ENCODE data around the gene LDLRAD4.

The LDLRAD4 gene

DNA sequence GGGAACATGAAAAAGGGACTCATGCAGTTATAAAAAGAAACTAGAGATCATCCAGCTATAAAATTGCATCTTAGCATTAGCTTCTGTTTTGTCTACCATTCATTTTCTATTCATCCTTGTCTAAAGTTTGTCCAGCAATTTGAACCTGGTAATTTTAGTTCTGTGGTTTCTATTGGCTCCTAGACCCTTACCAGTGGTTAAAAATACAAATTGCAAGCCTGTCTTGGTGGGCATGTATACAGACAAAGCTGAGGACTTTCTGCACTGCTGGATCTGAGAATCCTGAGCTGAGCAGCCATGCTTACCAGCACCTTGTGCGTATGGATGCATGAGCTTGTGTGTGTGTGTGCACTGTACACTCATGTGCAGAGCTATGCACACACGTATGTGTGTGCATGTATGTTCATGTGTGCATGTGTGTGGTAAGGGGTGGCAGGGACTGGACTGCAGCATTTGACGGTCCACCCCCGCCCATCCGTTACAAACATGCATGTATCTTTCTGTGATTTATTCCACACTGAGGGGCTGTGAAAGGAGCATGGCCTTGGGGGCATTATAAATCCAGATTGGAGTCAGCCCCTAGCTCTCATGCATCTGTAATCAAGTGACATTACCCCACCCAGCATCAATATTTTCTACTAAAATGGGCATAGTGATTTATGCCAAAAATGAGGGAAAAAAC, 363.1 kb downstream of the LDLRAD4 start:
- no peak for DNase-seq (ENCODE audit: low read depth in 2 of 2)
- H3K4me3 ChIP-seq (replicated peaks in 1 of 2; ENCODE audit: low read depth in 2 of 2, low read length in 2 of 2): no peak overlapping the region
- TF ChIP-seq, protein P1, sequence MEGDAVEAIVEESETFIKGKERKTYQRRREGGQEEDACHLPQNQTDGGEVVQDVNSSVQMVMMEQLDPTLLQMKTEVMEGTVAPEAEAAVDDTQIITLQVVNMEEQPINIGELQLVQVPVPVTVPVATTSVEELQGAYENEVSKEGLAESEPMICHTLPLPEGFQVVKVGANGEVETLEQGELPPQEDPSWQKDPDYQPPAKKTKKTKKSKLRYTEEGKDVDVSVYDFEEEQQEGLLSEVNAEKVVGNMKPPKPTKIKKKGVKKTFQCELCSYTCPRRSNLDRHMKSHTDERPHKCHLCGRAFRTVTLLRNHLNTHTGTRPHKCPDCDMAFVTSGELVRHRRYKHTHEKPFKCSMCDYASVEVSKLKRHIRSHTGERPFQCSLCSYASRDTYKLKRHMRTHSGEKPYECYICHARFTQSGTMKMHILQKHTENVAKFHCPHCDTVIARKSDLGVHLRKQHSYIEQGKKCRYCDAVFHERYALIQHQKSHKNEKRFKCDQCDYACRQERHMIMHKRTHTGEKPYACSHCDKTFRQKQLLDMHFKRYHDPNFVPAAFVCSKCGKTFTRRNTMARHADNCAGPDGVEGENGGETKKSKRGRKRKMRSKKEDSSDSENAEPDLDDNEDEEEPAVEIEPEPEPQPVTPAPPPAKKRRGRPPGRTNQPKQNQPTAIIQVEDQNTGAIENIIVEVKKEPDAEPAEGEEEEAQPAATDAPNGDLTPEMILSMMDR (IDR thresholded peaks at IDR 0.05; ENCODE audit: low read depth, low read length): no peak

DNA sequence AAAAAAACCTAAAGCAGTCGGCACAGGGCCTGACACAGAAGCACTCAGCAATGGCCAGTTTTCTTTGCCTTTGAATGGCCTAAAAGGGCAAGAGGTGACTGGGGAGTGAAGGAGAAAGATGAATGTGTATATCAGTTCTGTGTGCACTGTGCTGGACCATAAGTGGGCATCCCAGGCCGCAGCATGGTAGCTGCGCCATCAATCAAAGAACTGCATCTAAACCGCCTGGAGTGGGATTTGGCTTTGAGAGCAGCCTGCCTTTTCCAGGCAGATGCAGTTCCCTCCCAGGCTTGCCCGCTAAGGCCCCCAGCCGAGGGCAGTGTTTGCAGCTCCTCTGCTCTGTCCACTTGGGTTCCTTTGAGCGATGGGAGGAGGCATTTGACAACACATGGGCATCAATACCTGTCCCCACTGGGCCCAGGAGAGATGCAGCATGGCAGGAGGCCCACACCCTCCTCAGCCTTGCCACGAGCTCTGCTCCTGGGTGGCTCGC, 363.7 kb downstream of the LDLRAD4 start:
- no peak overlapping the region for H3K4me3 ChIP-seq (replicated peaks in 1 of 2; ENCODE audit: low read depth in 2 of 2, low read length in 2 of 2)
- TF ChIP-seq, protein P1 (IDR thresholded peaks at IDR 0.05; ENCODE audit: low read depth, low read length): no peak
- no peak for DNase-seq (ENCODE audit: low read depth in 2 of 2)

DNA sequence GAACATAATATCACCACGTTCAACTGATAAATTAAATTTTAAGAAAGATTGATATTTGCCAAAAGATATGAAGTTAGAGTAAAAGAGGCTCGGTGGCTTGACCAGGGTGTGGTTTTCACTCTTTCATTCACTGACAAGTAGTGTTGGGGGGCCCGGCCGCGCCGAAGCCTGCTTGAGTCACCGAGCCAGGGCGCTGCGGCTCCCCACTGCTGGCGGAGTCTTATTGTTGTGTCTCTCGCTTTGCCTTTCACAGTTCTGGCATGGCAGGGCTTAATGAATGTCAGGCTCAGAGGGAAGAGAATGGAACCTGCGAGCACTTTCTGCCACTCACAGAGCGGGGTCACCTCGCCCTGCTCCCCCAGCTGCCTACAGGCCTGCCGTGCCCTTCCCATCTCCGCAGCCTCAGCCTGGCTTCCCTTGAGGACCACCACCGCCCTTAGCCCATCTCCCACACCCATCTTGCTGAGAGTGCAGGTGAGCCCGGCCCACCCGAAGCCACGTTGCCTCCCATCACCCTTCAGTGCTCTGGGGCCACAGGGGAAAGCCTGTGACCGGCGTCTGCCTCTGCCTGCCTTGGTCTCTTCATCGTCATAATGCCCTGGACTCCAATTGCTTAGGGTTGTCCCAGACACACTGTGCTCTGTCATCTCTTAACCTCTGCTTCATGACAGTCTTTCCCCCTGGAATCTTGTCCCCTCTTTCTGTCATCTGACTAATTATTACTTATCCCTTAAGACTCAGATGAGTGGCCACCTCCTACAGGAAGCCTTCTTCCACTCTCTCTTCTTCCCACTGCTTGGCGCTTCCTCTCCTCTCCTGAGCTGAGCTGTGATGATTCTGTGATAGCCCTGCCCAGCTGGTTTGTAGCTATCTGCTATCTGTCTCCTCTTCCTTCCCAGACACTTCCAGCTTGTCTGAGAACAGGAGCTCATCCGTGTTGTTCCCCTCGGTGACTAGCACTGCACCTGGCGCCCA, 365.3 kb downstream of the LDLRAD4 start:
- TF ChIP-seq, protein P1 (IDR thresholded peaks at IDR 0.05; ENCODE audit: low read depth, low read length): no peak
- DNase-seq (ENCODE audit: low read depth in 2 of 2): no peak
- no peak overlapping the region for H3K4me3 ChIP-seq (replicated peaks in 1 of 2; ENCODE audit: low read depth in 2 of 2, low read length in 2 of 2)

DNA sequence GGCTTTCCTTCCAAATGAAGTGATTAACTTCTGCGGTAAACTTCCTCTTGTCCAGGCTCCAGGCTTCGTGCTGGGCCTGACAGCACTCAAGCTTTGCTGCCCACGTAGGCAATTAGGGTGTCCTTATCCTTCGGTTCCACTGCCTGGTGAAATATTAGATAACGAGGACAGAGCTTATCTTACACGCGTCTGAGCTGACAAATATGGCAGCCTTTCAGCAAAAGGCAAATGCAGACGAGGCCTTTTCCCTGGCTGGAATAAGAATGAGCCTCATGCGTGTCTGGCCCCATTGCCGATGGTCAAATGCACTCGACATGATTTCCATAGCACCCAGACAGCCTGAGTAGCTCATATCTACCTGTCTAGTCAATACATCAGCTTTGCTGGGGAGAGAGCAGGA, 366.3 kb downstream of the LDLRAD4 start:
- no peak overlapping the region for H3K4me3 ChIP-seq (replicated peaks in 1 of 2; ENCODE audit: low read depth in 2 of 2, low read length in 2 of 2)
- TF ChIP-seq, protein P1 (IDR thresholded peaks at IDR 0.05; ENCODE audit: low read depth, low read length): no peak
- DNase-seq (ENCODE audit: low read depth in 2 of 2): no peak

DNA sequence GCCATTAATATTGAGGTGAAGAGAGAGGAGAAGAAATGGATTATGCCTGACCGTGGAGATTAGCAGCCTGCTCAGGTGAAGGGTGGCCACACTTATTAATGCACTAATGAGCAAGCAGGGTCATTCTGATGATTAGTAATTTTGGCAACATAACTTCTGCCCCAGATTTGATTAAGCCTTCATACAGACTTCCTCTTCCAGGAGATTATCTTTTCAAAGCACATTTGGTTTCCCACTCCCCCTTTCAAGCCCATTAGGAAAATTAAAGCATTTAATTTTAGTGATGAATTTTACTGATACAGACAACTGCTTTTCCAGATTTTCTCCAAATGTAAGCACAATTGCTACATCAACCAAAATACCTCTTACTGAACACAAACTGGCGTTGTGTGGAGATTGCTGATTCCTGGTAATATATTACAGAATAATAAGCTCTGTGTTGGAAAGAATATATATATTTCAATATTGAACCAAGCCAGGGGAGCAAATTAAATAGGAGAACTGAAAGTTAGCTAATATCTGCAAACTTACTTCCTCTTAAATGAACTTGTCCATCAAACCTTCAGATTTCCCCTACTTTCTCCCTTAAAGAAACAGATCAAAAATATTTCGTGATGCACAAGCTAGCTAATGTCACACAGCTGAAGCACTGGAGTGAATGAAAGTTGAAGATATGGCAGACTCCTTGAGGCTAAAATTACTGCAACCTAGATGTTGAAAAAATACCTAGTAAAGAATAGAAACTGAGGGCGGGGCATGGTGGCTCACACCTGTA, 367.0 kb downstream of the LDLRAD4 start:
- DNase-seq (ENCODE audit: low read depth in 2 of 2): no peak
- H3K4me3 ChIP-seq (replicated peaks in 1 of 2; ENCODE audit: low read depth in 2 of 2, low read length in 2 of 2): no peak overlapping the region
- TF ChIP-seq, protein P1 (IDR thresholded peaks at IDR 0.05; ENCODE audit: low read depth, low read length): no peak

DNA sequence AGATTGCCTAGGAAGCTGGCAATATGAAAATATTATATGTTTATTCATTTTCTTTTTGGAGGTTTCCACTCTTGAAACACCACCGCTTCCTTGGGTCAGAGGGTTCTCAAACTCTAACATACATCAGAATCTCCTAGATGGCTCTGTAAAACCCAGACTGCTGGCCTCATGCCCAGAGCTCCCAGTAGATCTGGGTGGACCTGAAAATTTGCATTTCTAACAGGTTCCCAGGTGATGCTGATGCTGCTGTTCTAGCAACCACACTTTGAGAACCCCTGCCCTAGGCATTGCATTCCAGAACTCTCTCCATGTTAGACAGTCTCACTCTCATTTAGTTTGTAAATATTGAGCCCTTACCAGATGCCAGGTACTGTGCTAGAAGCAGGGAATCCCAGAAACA, 368.4 kb downstream of the LDLRAD4 start:
- DNase-seq (ENCODE audit: low read depth in 2 of 2): no peak
- no peak overlapping the region for H3K4me3 ChIP-seq (replicated peaks in 1 of 2; ENCODE audit: low read depth in 2 of 2, low read length in 2 of 2)
- TF ChIP-seq, protein P1 (IDR thresholded peaks at IDR 0.05; ENCODE audit: low read depth, low read length): no peak
